ENCODE measurements around the gene NOXO1. TPM values are rescaled to one million over a fixed set of nuclear protein-coding genes. Genes with fewer than 3 reads are reported as not detected.

The NOXO1 gene
- total and polyA plus RNA-seq, 9 of the 15 experiments (the other 6 are each of a cell fraction or from before 2014, with no cell fraction given) = not detected

GRCh38 chr16:1929578-1930337 is 51.5 kb downstream of the NOXO1 start (continued):
- TF ChIP-seq XRCC5 (IDR thresholded peaks at IDR 0.05; ENCODE audit: low read depth, low read length) (peak; percentile 62; the same call in 1 of the 2 replicates), SAP30 (IDR thresholded peaks at IDR 0.05; ENCODE audit: borderline replicate concordance, insufficient read depth, low read depth, low read length, poor library complexity, severe bottlenecking) (no peak), TEAD4 (IDR thresholded peaks at IDR 0.05; ENCODE audit: low read length) (no peak; the same call in 1 of the 2 replicates), TEAD4 (CRISPR knock-in tag; IDR thresholded peaks at IDR 0.05; ENCODE audit: borderline replicate concordance) (peak; percentile 79; the same call in 1 of the 2 replicates), ZNF143 (CRISPR knock-in tag; IDR thresholded peaks at IDR 0.05) (peak; percentile 55; the same call in 1 of the 2 replicates), HDAC8 (tag; IDR thresholded peaks at IDR 0.05) (peak; percentile 89), JUN (IDR thresholded peaks at IDR 0.05; ENCODE audit: borderline replicate concordance, low read depth, low read length) (0 out of 2 replicates have a peak, but pooled peaks have one; percentile 24), JUN (CRISPR knock-in tag; IDR thresholded peaks at IDR 0.05; ENCODE audit: borderline replicate concordance) (no peak; the same call in 1 of the 2 replicates), TRIM28 (IDR thresholded peaks at IDR 0.05) (no peak), FOXA3 (CRISPR knock-in tag; conservative IDR thresholded peaks at IDR 0.05 in 1 of 2, IDR thresholded peaks at IDR 0.05 in 1 of 2) (0 out of 4 replicates have a peak, but pooled peaks of 1 of the 2 experiments have one; percentile 77), TCF15 (CRISPR knock-in tag; IDR thresholded peaks at IDR 0.05) (no peak), VEZF1 (CRISPR knock-in tag; IDR thresholded peaks at IDR 0.05) (peak; percentile 86), ZFP91 (CRISPR knock-in tag; IDR thresholded peaks at IDR 0.05) (no peak), KAT8 (IDR thresholded peaks at IDR 0.05; ENCODE audit: low read depth) (no peak), RB1 (IDR thresholded peaks at IDR 0.05; ENCODE audit: low read depth) (peak; percentile 99), CREB1 (IDR thresholded peaks at IDR 0.05) (no peak), CREB1 (CRISPR knock-in tag; IDR thresholded peaks at IDR 0.05) (peak; percentile 57; the same call in 1 of the 2 replicates), MBD2 (IDR thresholded peaks at IDR 0.05; ENCODE audit: borderline replicate concordance, low read depth) (peak; percentile 5; the same call in 1 of the 2 replicates), HLTF (IDR thresholded peaks at IDR 0.05) (no peak), MLX (CRISPR knock-in tag; conservative IDR thresholded peaks at IDR 0.05) (0 out of 4 replicates have a peak, but pooled peaks of 1 of the 2 experiments have one; percentile 47), RBFOX2 (IDR thresholded peaks at IDR 0.05; ENCODE audit: low read depth, low read length) (peak; percentile 71)

Data from K562 (cell line).